Endodermal cell (in vitro differentiated cells): ENCODE measurements around the gene COLEC12. TPM values are rescaled to one million over a fixed set of nuclear protein-coding genes. Genes with fewer than 3 reads are reported as not detected.

Experiments used
- DNase-seq: peaks from one replicate; pipeline ENCODE4 v3.0.0-alpha.2; 2017
- H3K27ac ChIP-seq: 2 replicates; pipeline ENCODE4 v1.5.1; 2013; ENCODE audit warnings: mild to moderate bottlenecking, low read depth, low read length, moderate library complexity
- H3K27me3 ChIP-seq: 2 replicates; pipeline ENCODE4 v1.6.1; 2013; ENCODE audit warnings: mild to moderate bottlenecking, low read length, moderate library complexity; ENCODE audit not compliant: insufficient read depth, control insufficient read depth, poor library complexity, severe bottlenecking
- H3K36me3 ChIP-seq: 2 replicates; pipeline ENCODE4 v1.7.0; 2013; ENCODE audit warnings: mild to moderate bottlenecking, low read length, moderate library complexity; ENCODE audit not compliant: control insufficient read depth, insufficient read depth
- H3K4me1 ChIP-seq: one replicate; pipeline ENCODE4 v1.7.0; 2013; ENCODE audit warnings: low read length; ENCODE audit not compliant: control insufficient read depth, insufficient read depth
- H3K4me3 ChIP-seq: 2 replicates; pipeline ENCODE4 v1.5.1; 2013; ENCODE audit warnings: mild to moderate bottlenecking, low read length, moderate library complexity
- H3K9ac ChIP-seq: 2 replicates; pipeline ENCODE4 v1.6.1; 2013; ENCODE audit warnings: mild to moderate bottlenecking, low read length, moderate library complexity; ENCODE audit not compliant: poor library complexity, severe bottlenecking; ENCODE audit errors: extremely low read depth
- H3K9me3 ChIP-seq: 2 replicates; pipeline ENCODE4 v1.6.1; 2013; ENCODE audit warnings: mild to moderate bottlenecking, low read length, moderate library complexity; ENCODE audit not compliant: control insufficient read depth
- H3K27ac Mint-ChIP-seq: 2 replicates; pipeline ENCODE4 v1.8.0; 2020; ENCODE audit warnings: mixed read lengths
- H3K27me3 Mint-ChIP-seq: 2 replicates; pipeline ENCODE4 v1.8.0; 2021; ENCODE audit warnings: mild to moderate bottlenecking, mixed read lengths; ENCODE audit not compliant: insufficient read depth
- H3K36me3 Mint-ChIP-seq: 2 replicates; pipeline ENCODE4 v1.8.0; 2020; ENCODE audit warnings: low read depth, mixed read lengths
- H3K4me1 Mint-ChIP-seq: 2 replicates; pipeline ENCODE4 v1.8.0; 2020; ENCODE audit warnings: mixed read lengths
- H3K4me3 Mint-ChIP-seq: 2 replicates; pipeline ENCODE4 v1.8.0; 2020; ENCODE audit warnings: mild to moderate bottlenecking, moderate library complexity, mixed read lengths
- H3K9me3 Mint-ChIP-seq: 2 replicates; pipeline ENCODE4 v1.8.0; 2020; ENCODE audit warnings: mild to moderate bottlenecking, mixed read lengths
- WGBS, 2 experiments: methylation state at CpG; one replicate each; pipeline versions ENCODE4 v1.1.5 to v1.1.7; 2013; ENCODE audit warnings: missing lambda C conversion rate in 2 of 2, mixed read lengths in 1 of 2; ENCODE audit not compliant: insufficient coverage in 1 of 2, insufficient read length in 1 of 2; 5-methylcytosine and 5-hydroxymethylcytosine counted together
- total RNA-seq, 2 donors: library from RNA; stranded (reverse); fragmentation: NEBNext Ultra II Directional in 1 of 2; extraction: Animal tissue kit (Norgen Biotek cat#: 25700) in 1 of 2; gene quantifications; 2 replicates in 1 of 2; 3 replicates in 1 of 2; pipeline ENCODE4 v1.2.1, GENCODE V29; 2021
- TF ChIP-seq, protein P1 (sequence below): fragments of 200-600 bp; sonication (generic); conservative IDR thresholded peaks from 2 replicates; pipeline ENCODE4 v1.5.0; 2021; ENCODE audit warnings: antibody characterized with exemption, mild to moderate bottlenecking

Gene COLEC12
- total RNA-seq, 2 donors from 2014 or later: 123 TPM

DNA sequence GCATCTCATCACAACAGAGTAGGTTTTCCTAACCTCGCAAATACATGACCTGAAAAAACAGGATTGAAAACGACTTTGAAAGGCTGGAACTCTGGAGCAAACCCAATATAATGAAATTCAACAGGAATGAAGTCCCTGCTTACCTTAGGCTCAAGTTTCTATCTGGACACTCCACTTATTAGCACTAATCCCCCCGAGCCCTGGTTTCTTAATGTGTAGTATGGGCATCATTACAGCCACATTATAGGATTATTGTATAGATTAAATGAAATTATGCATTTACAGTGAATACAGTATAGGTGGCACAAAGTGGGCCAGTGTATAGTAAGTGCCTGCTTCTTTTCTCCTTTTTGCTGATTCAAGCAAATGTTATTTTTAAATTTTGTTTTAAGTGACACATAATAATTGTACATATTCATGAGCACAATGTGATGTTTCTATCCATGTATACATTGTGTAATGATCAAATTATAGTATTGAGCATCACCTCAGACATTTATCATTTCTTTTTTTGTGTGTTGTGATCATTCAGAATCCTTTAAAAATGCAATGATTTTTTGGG is 118.0 kb downstream of the COLEC12 start:
- TF ChIP-seq, protein P1, sequence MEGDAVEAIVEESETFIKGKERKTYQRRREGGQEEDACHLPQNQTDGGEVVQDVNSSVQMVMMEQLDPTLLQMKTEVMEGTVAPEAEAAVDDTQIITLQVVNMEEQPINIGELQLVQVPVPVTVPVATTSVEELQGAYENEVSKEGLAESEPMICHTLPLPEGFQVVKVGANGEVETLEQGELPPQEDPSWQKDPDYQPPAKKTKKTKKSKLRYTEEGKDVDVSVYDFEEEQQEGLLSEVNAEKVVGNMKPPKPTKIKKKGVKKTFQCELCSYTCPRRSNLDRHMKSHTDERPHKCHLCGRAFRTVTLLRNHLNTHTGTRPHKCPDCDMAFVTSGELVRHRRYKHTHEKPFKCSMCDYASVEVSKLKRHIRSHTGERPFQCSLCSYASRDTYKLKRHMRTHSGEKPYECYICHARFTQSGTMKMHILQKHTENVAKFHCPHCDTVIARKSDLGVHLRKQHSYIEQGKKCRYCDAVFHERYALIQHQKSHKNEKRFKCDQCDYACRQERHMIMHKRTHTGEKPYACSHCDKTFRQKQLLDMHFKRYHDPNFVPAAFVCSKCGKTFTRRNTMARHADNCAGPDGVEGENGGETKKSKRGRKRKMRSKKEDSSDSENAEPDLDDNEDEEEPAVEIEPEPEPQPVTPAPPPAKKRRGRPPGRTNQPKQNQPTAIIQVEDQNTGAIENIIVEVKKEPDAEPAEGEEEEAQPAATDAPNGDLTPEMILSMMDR: no peak
- H3K4me3 ChIP-seq: no peak overlapping the region
- DNase-seq: no peak

DNA sequence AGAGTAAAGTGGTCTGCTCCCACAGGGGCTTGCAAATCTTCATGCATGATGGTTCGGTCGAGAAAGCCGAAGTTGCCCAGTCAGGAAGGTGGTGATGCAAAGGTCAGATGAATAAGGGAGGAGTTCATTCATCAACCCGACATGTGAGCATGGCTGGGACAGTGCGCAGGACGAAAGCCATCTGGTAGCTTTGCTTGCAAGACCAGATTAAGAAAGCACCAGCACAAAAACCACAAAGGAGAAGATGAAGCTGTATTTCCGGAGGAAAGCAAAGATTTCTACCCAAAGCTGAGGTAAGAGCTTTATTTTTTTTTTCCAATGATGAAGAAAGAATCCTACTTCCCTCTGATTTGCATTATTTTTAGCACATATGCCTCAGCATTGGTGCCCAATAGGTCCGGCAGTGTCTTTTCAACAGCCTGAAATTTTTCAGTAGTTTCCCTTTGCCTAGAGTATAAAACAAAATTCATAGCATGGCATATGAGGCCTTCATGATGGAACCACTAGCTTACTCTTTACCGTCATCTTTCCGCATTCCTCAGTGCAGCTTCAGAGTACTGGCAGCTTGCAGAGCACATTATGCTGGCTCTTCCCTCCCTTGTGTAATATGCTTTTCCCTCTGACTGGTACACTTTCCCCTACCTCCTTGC is 120.7 kb downstream of the COLEC12 start:
- no peak overlapping the region for H3K27ac ChIP-seq
- 92 to 95% methylated on average over 8 to 10 of the region's 10 CpGs for WGBS, 2 experiments
- TF ChIP-seq, protein P1: no peak

More for the DNA sequence above, 118.0 kb downstream of the COLEC12 start:
- 92 to 96% methylated on average over 2 of the region's 3 CpGs for WGBS, 2 experiments
- Mint-ChIP-seq H3K27ac (no peak overlapping the region), H3K4me3 (no peak overlapping the region), H3K36me3 (peaks cover 14% of the 10 kb centered on the region), H3K27me3 (no peaks in the 10 kb centered on the region), H3K4me1 (peaks cover 10% of the 10 kb centered on the region), H3K9me3 (no peaks in the 10 kb centered on the region)
- Histone ChIP-seq H3K27me3 (no peaks in the 10 kb centered on the region), H3K27ac (no peak overlapping the region), H3K9ac (no peak overlapping the region), H3K9me3 (peaks cover 5% of the 10 kb centered on the region), H3K4me1 (peaks cover 11% of the 10 kb centered on the region), H3K36me3 (peaks cover 50% of the 10 kb centered on the region)

DNA sequence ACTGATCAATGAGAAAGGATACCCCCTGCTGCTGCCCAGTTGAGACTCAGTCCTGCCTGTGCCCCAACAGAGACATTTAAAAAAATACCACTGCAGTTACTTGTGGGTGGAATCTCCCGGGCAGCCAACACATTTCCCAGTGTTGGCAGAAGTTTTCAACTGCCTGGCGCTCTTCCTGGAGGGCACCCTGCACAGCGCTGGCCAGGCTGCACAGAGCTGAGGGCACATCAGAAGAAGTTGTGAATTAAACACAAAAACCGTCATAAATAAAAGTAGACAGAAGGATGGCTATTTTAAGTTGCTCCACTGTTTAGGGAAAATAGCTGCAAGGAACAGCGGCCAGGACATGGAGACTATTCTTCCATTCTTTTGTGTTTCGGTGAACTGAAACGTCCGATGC is 122.4 kb downstream of the COLEC12 start:
- WGBS, 2 experiments: 81 to 83% methylated on average over 6 to 8 of the region's 8 CpGs
- no peak for DNase-seq
- Histone ChIP-seq H3K9ac (no peak overlapping the region), H3K27me3 (no peaks in the 10 kb centered on the region), H3K36me3 (peaks cover 36% of the 10 kb centered on the region), H3K27ac (no peak overlapping the region), H3K4me3 (no peak overlapping the region), H3K9me3 (no peaks in the 10 kb centered on the region), H3K4me1 (peaks cover 30% of the 10 kb centered on the region)
- H3K4me3 Mint-ChIP-seq: no peak overlapping the region
- TF ChIP-seq, protein P1: no peak
- H3K27ac Mint-ChIP-seq: peak overlapping the region; percentile 30
- peaks cover 9% of the 10 kb centered on the region for H3K36me3 Mint-ChIP-seq
- H3K27me3 Mint-ChIP-seq: no peaks in the 10 kb centered on the region
- peaks cover 7% of the 10 kb centered on the region for H3K4me1 Mint-ChIP-seq
- H3K9me3 Mint-ChIP-seq: no peaks in the 10 kb centered on the region

More for the DNA sequence above, 120.7 kb downstream of the COLEC12 start:
- Histone ChIP-seq H3K27me3 (no peaks in the 10 kb centered on the region), H3K4me3 (no peak overlapping the region), H3K36me3 (peaks cover 44% of the 10 kb centered on the region), H3K9ac (no peak overlapping the region), H3K9me3 (peaks cover 4% of the 10 kb centered on the region), H3K4me1 (peaks cover 30% of the 10 kb centered on the region)
- no peaks in the 10 kb centered on the region for H3K27me3 Mint-ChIP-seq
- H3K4me1 Mint-ChIP-seq: peaks cover 10% of the 10 kb centered on the region
- no peak for DNase-seq
- H3K36me3 Mint-ChIP-seq: peaks cover 18% of the 10 kb centered on the region
- H3K27ac Mint-ChIP-seq: no peak overlapping the region
- no peaks in the 10 kb centered on the region for H3K9me3 Mint-ChIP-seq
- no peak overlapping the region for H3K4me3 Mint-ChIP-seq
